ENCODE results near the gene TMEM11.

Gene TMEM11

DNA sequence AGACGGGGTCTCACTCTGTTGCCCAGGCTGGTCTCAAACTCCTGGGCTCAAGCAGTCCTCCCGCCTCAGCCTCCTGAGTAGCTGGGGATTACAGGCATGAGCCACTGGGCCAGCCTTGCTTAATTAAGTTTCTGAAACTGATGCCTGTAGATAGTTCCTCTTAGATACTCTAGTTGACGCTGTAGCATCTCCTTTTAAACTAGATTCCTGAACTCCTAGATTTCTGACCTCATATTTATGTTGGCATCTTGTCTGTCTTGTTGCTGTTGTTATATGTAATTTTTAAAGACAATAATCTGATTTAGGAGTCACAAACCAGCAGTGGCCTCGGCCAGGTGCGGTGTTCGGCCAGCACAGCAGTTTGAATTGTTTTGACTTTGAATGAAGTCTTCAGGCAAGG is 49.7 kb downstream of the TMEM11 start:
- H3K27ac ChIP-seq (ENCODE audit: low read length) = no peak overlapping the region
- H3K36me3 ChIP-seq (ENCODE audit: control insufficient read depth, low read depth, low read length) = no peaks in the 10 kb centered on the region
- no peak overlapping the region for H3K9ac ChIP-seq (ENCODE audit: low read length)
- no peak overlapping the region for H3K4me3 ChIP-seq (ENCODE audit: low read length)
- H3K27me3 ChIP-seq (ENCODE audit: control insufficient read depth, insufficient read depth, low read length) = no peaks in the 10 kb centered on the region
- H3K4me1 ChIP-seq (ENCODE audit: control insufficient read depth, low read depth, low read length) = no peaks in the 10 kb centered on the region
- H3K9me3 ChIP-seq (ENCODE audit: control insufficient read depth, low read depth, low read length) = no peaks in the 10 kb centered on the region

DNA sequence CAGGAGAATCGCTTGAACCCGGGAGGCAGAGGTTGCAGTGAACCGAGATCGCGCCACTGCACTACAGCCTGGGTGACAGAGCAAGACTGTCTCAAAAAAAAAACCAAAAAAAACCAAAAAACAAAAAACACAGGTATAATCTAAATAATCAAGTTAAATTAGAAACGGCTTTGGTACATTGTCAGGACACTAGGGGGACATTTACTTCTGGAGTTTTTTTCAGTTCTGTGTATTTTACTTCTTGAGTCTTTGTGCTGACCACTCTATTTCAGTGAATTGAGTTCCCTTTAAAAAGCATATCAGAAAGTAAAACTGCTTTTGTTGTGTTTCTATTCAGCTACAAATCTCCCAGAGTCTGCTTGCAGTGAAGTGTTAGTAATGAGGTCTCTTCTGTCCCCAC is 50.9 kb downstream of the TMEM11 start:
- Histone ChIP-seq H3K27ac (ENCODE audit: low read length) (no peak overlapping the region), H3K9ac (ENCODE audit: low read length) (no peak overlapping the region), H3K36me3 (ENCODE audit: control insufficient read depth, low read depth, low read length) (no peaks in the 10 kb centered on the region), H3K4me1 (ENCODE audit: control insufficient read depth, low read depth, low read length) (no peaks in the 10 kb centered on the region), H3K9me3 (ENCODE audit: control insufficient read depth, low read depth, low read length) (no peaks in the 10 kb centered on the region), H3K4me3 (ENCODE audit: low read length) (no peak overlapping the region), H3K27me3 (ENCODE audit: control insufficient read depth, insufficient read depth, low read length) (no peaks in the 10 kb centered on the region)

DNA sequence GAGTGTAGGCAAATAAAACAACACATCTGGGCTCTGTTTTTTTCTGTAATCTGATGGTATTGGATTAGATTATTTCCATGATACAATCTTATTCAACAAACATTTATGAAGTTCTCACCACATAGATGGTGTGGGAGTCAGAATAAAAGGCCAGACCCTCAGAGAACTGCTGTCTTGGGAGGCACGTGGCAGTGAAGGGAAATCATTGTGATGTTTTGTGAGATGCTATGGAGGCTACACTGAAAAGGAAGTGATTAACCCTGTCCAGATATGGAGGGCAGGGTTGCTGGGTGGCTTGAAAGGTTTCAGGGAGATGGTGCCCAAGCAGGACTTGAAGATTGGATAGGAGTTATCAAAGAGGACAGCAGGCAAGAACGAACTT is 51.6 kb downstream of the TMEM11 start:
- Histone ChIP-seq H3K9me3 (ENCODE audit: control insufficient read depth, low read depth, low read length) (no peaks in the 10 kb centered on the region), H3K4me1 (ENCODE audit: control insufficient read depth, low read depth, low read length) (no peaks in the 10 kb centered on the region), H3K27ac (ENCODE audit: low read length) (no peak overlapping the region), H3K4me3 (ENCODE audit: low read length) (no peak overlapping the region), H3K36me3 (ENCODE audit: control insufficient read depth, low read depth, low read length) (no peaks in the 10 kb centered on the region), H3K27me3 (ENCODE audit: control insufficient read depth, insufficient read depth, low read length) (no peaks in the 10 kb centered on the region), H3K9ac (ENCODE audit: low read length) (no peak overlapping the region)

- Histone ChIP-seq H3K27me3 (ENCODE audit: control insufficient read depth, insufficient read depth, low read length) (no peaks in the 10 kb centered on the region), H3K9me3 (ENCODE audit: control insufficient read depth, low read depth, low read length) (no peaks in the 10 kb centered on the region), H3K4me3 (ENCODE audit: low read length) (no peak overlapping the region), H3K36me3 (ENCODE audit: control insufficient read depth, low read depth, low read length) (no peaks in the 10 kb centered on the region), H3K27ac (ENCODE audit: low read length) (no peak overlapping the region), H3K9ac (ENCODE audit: low read length) (no peak overlapping the region), H3K4me1 (ENCODE audit: control insufficient read depth, low read depth, low read length) (no peaks in the 10 kb centered on the region)
Measured at GRCh38 chr17:21161498-21162393, 52.2 kb downstream of the TMEM11 start.

DNA sequence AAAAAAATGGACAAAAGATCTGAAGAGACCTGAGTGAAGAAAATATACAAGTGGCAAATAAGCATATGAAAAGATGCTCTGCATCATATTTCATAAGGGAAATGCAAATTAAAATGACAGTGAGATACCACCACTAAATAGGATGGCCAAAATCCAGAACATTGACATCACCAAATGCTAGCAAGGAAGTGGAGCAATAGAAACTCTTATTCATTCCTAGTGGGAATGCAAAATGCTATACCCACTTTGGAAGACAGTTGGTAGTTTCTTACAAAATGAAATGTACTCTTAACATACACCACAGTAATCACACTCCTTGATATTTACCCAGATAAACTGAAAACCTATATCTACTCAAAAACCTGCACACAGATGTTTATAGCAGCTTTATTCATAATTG is 53.6 kb downstream of the TMEM11 start:
- H3K27me3 ChIP-seq (ENCODE audit: control insufficient read depth, insufficient read depth, low read length) = no peaks in the 10 kb centered on the region
- H3K9me3 ChIP-seq (ENCODE audit: control insufficient read depth, low read depth, low read length) = no peaks in the 10 kb centered on the region
- H3K9ac ChIP-seq (ENCODE audit: low read length) = no peak overlapping the region
- H3K4me1 ChIP-seq (ENCODE audit: control insufficient read depth, low read depth, low read length) = no peaks in the 10 kb centered on the region
- no peaks in the 10 kb centered on the region for H3K36me3 ChIP-seq (ENCODE audit: control insufficient read depth, low read depth, low read length)
- no peak overlapping the region for H3K27ac ChIP-seq (ENCODE audit: low read length)
- no peak overlapping the region for H3K4me3 ChIP-seq (ENCODE audit: low read length)

DNA sequence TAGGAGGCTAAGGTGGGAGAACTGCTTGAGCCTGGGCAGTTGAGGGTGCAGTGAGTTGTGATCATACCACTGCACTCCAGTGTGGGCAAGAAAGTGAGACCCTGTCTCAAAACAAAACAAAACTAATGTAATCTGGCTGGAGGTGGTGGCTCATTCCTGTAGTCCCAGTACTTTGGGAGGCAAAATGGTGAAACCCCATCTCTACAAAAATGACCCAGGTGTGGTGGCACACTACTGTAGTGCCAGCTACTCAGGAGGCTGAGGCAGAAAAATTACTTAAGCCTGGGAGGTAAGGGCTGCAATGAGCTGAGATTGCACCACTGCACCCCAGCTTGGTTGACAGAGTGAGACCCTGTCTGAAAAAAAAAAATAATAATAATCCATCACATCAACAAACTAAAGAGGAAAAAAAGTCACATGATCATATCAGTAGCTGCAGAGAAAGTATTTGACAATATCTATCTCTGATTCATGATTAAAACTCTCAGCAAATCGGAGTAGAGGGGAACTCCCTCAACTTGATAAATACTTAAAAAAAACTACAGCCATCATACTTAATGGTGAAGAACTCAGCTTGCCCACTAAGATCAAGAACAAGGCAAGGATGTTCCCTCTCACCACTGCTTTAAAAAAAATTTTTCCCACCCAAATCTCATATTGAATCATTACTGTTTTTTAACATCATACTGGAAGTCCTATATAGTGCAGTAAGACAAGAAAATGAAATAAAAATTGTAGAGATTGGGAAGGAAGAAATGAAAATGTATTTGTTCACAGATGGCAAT is 56.2 kb downstream of the TMEM11 start:
- Histone ChIP-seq H3K27me3 (ENCODE audit: control insufficient read depth, insufficient read depth, low read length) (no peaks in the 10 kb centered on the region), H3K4me3 (ENCODE audit: low read length) (no peak overlapping the region), H3K9ac (ENCODE audit: low read length) (no peak overlapping the region), H3K27ac (ENCODE audit: low read length) (no peak overlapping the region), H3K9me3 (ENCODE audit: control insufficient read depth, low read depth, low read length) (no peaks in the 10 kb centered on the region), H3K4me1 (ENCODE audit: control insufficient read depth, low read depth, low read length) (no peaks in the 10 kb centered on the region), H3K36me3 (ENCODE audit: control insufficient read depth, low read depth, low read length) (no peaks in the 10 kb centered on the region)

DNA sequence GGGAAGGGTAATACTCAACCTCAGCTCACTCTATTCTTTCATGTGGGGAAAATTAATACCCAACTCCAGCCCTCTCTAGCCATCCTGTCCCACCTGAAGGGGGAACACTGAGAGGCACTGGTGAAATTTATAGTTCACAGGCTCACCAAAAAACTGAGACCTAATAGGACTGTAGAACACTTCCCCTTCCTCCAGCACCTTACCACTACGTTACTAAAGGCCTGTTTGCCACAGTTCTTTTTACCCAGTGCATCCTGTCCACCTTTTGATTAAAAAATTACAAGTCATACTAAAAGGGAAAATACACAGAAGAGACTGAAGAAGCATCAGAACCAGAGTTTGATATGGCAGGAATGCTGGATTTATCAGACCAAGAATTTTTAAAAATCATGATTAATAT is 61.2 kb downstream of the TMEM11 start:
- H3K9me3 ChIP-seq (ENCODE audit: control insufficient read depth, low read depth, low read length) = peaks cover 3% of the 10 kb centered on the region

GRCh38 chr17:21149621-21150020 is 64.3 kb downstream of the TMEM11 start:
- Histone ChIP-seq H3K27ac (ENCODE audit: low read length) (no peak overlapping the region), H3K4me3 (ENCODE audit: low read length) (no peak overlapping the region), H3K9ac (ENCODE audit: low read length) (no peak overlapping the region), H3K4me1 (ENCODE audit: control insufficient read depth, low read depth, low read length) (no peaks in the 10 kb centered on the region), H3K36me3 (ENCODE audit: control insufficient read depth, low read depth, low read length) (no peaks in the 10 kb centered on the region), H3K9me3 (ENCODE audit: control insufficient read depth, low read depth, low read length) (peaks cover 10% of the 10 kb centered on the region), H3K27me3 (ENCODE audit: control insufficient read depth, insufficient read depth, low read length) (no peaks in the 10 kb centered on the region)

More for the DNA sequence above, 61.2 kb downstream of the TMEM11 start:
- H3K4me1 ChIP-seq (ENCODE audit: control insufficient read depth, low read depth, low read length) = no peaks in the 10 kb centered on the region
- no peak overlapping the region for H3K4me3 ChIP-seq (ENCODE audit: low read length)
- no peaks in the 10 kb centered on the region for H3K36me3 ChIP-seq (ENCODE audit: control insufficient read depth, low read depth, low read length)
- no peak overlapping the region for H3K27ac ChIP-seq (ENCODE audit: low read length)
- H3K9ac ChIP-seq (ENCODE audit: low read length) = no peak overlapping the region
- no peaks in the 10 kb centered on the region for H3K27me3 ChIP-seq (ENCODE audit: control insufficient read depth, insufficient read depth, low read length)

Data from iPS-18a (cell line).